Fibroblast of lung (primary cell): Measurements from ENCODE around the gene HSF2BP. TPM values are rescaled to one million over a fixed set of nuclear protein-coding genes. Genes with fewer than 3 reads are reported as not detected.

Source experiments
- DNase-seq, 2 donors: peaks; one replicate each; pipeline versions ENCODE4 v3.0.0 to v3.0.0-alpha.2; 2010; ENCODE audit warnings: low read depth in 2 of 2
- H2AFZ ChIP-seq: 2 replicates; pipeline ENCODE4 v1.5.1; 2012; ENCODE audit warnings: low read length, control low read depth, inconsistent platforms
- H3K27ac ChIP-seq: 2 replicates; pipeline ENCODE4 v1.5.1; 2011; ENCODE audit warnings: low read length, control low read depth; ENCODE audit not compliant: insufficient read depth
- H3K27me3 ChIP-seq: 2 replicates; pipeline ENCODE4 v1.5.1; 2011; ENCODE audit warnings: mild to moderate bottlenecking, low read length; ENCODE audit not compliant: control insufficient read depth, insufficient read depth
- H3K36me3 ChIP-seq: 2 replicates; pipeline ENCODE4 v1.5.1; 2011; ENCODE audit warnings: low read length; ENCODE audit not compliant: control insufficient read depth, insufficient read depth
- H3K4me1 ChIP-seq: 2 replicates; pipeline ENCODE4 v1.5.1; 2011; ENCODE audit warnings: low read length; ENCODE audit not compliant: control insufficient read depth, insufficient read depth; ENCODE audit errors: extremely low read depth
- H3K4me2 ChIP-seq: 2 replicates; pipeline ENCODE4 v1.5.1; 2011; ENCODE audit warnings: low read length, control low read depth; ENCODE audit not compliant: insufficient read depth; ENCODE audit errors: extremely low read depth
- H3K4me3 ChIP-seq, 4 experiments: fragments of 200-600 bp in 1 of 4; sonication (generic) in 1 of 4; replicated peaks in 1 of 4; 2 replicates each; pipeline ENCODE4 v1.5.1; 2011 to 2016; ENCODE audit warnings: low read length in 4 of 4, low read depth in 3 of 4, mild to moderate bottlenecking in 3 of 4, control low read depth in 2 of 4, inconsistent platforms in 1 of 4, mixed read lengths in 1 of 4; ENCODE audit not compliant: insufficient read depth in 1 of 4; ENCODE audit errors: control extremely low read depth in 1 of 4
- H3K79me2 ChIP-seq: 2 replicates; pipeline ENCODE4 v1.5.1; 2012; ENCODE audit warnings: mild to moderate bottlenecking, low read length, inconsistent platforms; ENCODE audit not compliant: control insufficient read depth, insufficient read depth
- H3K9ac ChIP-seq: 2 replicates; pipeline ENCODE4 v1.5.1; 2011; ENCODE audit warnings: mild to moderate bottlenecking, low read length, control low read depth; ENCODE audit not compliant: insufficient read depth
- H3K9me3 ChIP-seq: 2 replicates; pipeline ENCODE4 v1.5.1; 2012; ENCODE audit warnings: low read depth, low read length; ENCODE audit not compliant: control insufficient read depth, insufficient read depth
- H4K20me1 ChIP-seq: 2 replicates; pipeline ENCODE4 v1.5.1; 2011; ENCODE audit warnings: low read length; ENCODE audit not compliant: control insufficient read depth, insufficient read depth; ENCODE audit errors: extremely low read depth
- EZH2 ChIP-seq: IDR thresholded peaks from 2 replicates; pipeline ENCODE4 v1.5.1; 2012; ENCODE audit warnings: low read length, control low read depth, mild to moderate bottlenecking; ENCODE audit errors: missing control alignments
- polyA plus RNA-seq, 2 donors: library from polyadenylated mRNA; depleted of rRNA in 1 of 2; stranded (reverse) in 1 of 2; unstranded in 1 of 2; fragments of >200 nt; gene quantifications; 2 replicates each; pipeline ENCODE4 v1.2.1, GENCODE V29; 2011 to 2012; ENCODE audit warnings: missing spikeins in 1 of 2
- total RNA-seq: library from RNA; depleted of rRNA; stranded (reverse); fragments of >200 nt; gene quantifications from 2 replicates; pipeline ENCODE4 v1.2.1, GENCODE V29; 2014
- TF ChIP-seq, protein P1 (sequence below), 2 donors: IDR thresholded peaks in 1 of 2; conservative IDR thresholded peaks in 1 of 2; 1 replicate in 1 of 2; 2 replicates in 1 of 2; pipeline ENCODE4 v1.5.1; 2011 to 2012; ENCODE audit warnings: low read length in 2 of 2, control low read depth in 1 of 2, inconsistent platforms in 1 of 2, low read depth in 1 of 2, mild to moderate bottlenecking in 1 of 2

Gene HSF2BP
- total and polyA plus RNA-seq, 2 donors (not counting 1 experiment from before 2014, with no cell fraction given): 0.70 to 1.2 TPM

DNA sequence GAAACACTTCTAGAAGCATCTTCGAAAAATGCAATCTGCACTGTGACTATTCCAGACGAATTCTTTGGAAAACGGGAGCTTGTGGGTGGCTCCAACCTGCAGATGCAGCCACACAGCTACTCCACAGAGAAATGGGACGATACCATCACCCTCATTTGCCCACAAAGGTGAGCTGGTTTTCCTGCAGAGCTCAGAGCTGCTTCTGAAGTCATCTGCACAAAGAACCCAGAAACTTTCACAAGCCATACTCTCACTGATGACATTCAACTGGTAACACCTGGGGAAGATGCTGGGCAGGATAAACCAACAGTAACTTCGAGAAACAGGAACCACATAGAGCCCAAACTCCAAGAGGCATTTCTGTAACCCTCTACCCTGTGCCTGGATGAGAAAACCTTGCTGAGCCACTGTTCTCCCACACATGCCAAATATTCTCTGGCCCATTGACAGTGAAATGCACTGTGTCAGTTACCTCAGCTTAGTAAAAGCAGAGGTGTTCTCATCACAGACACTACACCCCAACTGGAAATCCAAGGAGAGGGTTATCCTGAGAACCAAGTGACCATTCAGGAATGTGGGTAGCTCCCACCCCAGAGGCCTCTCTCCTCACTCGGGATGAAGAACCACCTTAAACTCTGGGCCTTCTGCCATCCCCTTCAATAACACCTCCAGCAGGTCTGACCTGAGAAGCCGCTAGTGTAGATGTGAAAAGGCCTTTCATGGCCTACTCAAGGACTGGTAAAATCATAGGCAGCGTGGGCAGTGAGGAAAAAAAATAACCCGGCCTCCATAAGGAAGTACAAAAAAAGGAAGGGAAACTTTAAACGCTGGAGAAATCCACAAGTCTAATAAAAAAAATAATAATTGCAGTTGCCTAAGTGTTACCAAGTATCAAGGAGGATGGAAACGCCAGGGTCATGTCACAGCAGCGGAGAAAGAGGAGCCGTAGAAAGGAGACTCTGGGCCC is 56.7 kb downstream of the HSF2BP start:
- Histone ChIP-seq H2AFZ (no peak overlapping the region), H3K79me2 (no peaks in the 10 kb centered on the region), H3K27me3 (no peaks in the 10 kb centered on the region), H3K27ac (no peak overlapping the region), H4K20me1 (no peaks in the 10 kb centered on the region), H3K4me2 (no peak overlapping the region), H3K9me3 (no peaks in the 10 kb centered on the region), H3K4me1 (peaks cover 29% of the 10 kb centered on the region), H3K36me3 (no peaks in the 10 kb centered on the region), H3K9ac (no peak overlapping the region), H3K4me3 (no peak overlapping the region)
- TF ChIP-seq, protein P1, sequence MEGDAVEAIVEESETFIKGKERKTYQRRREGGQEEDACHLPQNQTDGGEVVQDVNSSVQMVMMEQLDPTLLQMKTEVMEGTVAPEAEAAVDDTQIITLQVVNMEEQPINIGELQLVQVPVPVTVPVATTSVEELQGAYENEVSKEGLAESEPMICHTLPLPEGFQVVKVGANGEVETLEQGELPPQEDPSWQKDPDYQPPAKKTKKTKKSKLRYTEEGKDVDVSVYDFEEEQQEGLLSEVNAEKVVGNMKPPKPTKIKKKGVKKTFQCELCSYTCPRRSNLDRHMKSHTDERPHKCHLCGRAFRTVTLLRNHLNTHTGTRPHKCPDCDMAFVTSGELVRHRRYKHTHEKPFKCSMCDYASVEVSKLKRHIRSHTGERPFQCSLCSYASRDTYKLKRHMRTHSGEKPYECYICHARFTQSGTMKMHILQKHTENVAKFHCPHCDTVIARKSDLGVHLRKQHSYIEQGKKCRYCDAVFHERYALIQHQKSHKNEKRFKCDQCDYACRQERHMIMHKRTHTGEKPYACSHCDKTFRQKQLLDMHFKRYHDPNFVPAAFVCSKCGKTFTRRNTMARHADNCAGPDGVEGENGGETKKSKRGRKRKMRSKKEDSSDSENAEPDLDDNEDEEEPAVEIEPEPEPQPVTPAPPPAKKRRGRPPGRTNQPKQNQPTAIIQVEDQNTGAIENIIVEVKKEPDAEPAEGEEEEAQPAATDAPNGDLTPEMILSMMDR (conservative IDR thresholded peaks at IDR 0.05 in 1 of 2, IDR thresholded peaks at IDR 0.05 in 1 of 2; ENCODE audit: low read depth in 1 of 2, low read length in 2 of 2): no peak
- TF ChIP-seq EZH2: no peak
- DNase-seq: no peak

DNA sequence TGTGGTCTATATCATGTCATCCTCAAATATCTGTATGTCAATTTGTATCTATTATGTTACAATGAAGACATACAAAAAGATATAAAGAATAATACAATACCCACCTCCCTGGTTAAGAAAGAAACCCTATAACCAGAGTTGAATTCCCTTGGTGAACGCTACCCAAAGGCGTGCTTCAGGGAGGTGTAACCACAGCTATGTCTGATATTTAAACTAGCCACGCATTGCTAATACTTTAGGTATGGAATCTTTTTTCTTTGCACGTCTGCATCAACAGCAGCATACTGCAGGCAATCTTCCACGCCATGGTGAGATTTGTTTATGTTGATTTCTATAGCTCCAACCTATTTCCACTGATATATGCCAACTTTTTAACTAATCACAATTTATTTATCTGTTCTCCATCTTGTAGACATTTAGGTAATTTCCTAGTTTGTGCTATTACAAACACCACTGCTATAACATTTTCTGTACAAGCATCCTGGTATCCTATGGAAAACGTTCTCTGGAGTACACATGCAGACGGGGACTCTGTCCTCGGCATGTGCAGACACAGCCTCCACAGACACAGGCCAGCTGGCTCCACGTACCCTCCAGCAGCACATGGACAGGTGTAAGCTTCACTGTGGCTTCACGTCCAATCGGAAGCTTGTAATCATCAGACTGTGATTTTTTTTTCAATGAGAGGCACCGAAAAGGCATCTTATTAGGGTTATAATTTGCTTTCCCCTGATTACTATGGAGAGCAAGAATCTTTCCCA is 58.5 kb downstream of the HSF2BP start:
- H2AFZ ChIP-seq: no peak overlapping the region
- H3K27ac ChIP-seq: peak overlapping the region; percentile 34
- no peaks in the 10 kb centered on the region for H3K9me3 ChIP-seq
- no peaks in the 10 kb centered on the region for H3K27me3 ChIP-seq
- H3K79me2 ChIP-seq: no peaks in the 10 kb centered on the region
- H3K4me1 ChIP-seq: peaks cover 34% of the 10 kb centered on the region
- no peak overlapping the region for H3K4me3 ChIP-seq
- peak overlapping the region; percentile 34 for H3K4me2 ChIP-seq
- H3K9ac ChIP-seq: no peak overlapping the region
- peak; percentile 81 to 98 for DNase-seq
- H4K20me1 ChIP-seq: no peaks in the 10 kb centered on the region
- H3K36me3 ChIP-seq: no peaks in the 10 kb centered on the region
- TF ChIP-seq, protein P1 (conservative IDR thresholded peaks at IDR 0.05 in 1 of 2, IDR thresholded peaks at IDR 0.05 in 1 of 2; ENCODE audit: low read depth in 1 of 2, low read length in 2 of 2): no peak
- TF ChIP-seq EZH2: no peak

DNA sequence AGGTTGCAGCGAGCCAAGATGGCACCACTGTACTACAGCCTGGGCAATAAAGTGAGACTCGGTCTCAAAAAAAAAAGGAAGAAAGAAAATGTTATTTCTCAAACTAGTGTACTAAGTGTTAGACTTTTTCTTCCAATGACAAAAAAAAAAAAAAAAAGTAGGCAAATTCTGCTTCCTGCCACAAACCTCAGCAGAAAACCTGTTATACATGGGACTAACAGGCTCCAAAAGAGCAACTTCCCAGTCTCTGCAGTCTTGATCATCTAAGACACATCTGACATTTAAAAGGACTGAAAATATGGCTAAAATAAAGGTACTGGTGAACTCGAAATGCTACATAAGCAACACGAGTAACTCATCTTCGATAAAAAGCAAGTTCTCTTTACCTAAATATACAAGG is 59.6 kb downstream of the HSF2BP start:
- H4K20me1 ChIP-seq: no peaks in the 10 kb centered on the region
- no peak overlapping the region for H3K9ac ChIP-seq
- peak overlapping the region; percentile 34 for H3K27ac ChIP-seq
- H3K4me2 ChIP-seq: no peak overlapping the region
- no peak for DNase-seq
- no peaks in the 10 kb centered on the region for H3K79me2 ChIP-seq
- no peak overlapping the region for H3K4me3 ChIP-seq
- TF ChIP-seq, protein P1 (conservative IDR thresholded peaks at IDR 0.05 in 1 of 2, IDR thresholded peaks at IDR 0.05 in 1 of 2; ENCODE audit: low read depth in 1 of 2, low read length in 2 of 2): no peak
- TF ChIP-seq EZH2: no peak
- no peaks in the 10 kb centered on the region for H3K27me3 ChIP-seq
- no peaks in the 10 kb centered on the region for H3K36me3 ChIP-seq
- H3K9me3 ChIP-seq: no peaks in the 10 kb centered on the region
- peaks cover 34% of the 10 kb centered on the region for H3K4me1 ChIP-seq
- H2AFZ ChIP-seq: no peak overlapping the region
